GM20431 (cell line): ENCODE results near the gene NBAS.

Experiments used
- in situ Hi-C: fragments of 300-500 bp; cut with MseI, MboI; formaldehyde crosslinking; loops from one replicate; pipeline ENCODE4 v1.15.0; 2020; ENCODE audit warnings: low sequenced_read_pairs; ENCODE audit not compliant: unreplicated experiment

NBAS gene

DNA sequence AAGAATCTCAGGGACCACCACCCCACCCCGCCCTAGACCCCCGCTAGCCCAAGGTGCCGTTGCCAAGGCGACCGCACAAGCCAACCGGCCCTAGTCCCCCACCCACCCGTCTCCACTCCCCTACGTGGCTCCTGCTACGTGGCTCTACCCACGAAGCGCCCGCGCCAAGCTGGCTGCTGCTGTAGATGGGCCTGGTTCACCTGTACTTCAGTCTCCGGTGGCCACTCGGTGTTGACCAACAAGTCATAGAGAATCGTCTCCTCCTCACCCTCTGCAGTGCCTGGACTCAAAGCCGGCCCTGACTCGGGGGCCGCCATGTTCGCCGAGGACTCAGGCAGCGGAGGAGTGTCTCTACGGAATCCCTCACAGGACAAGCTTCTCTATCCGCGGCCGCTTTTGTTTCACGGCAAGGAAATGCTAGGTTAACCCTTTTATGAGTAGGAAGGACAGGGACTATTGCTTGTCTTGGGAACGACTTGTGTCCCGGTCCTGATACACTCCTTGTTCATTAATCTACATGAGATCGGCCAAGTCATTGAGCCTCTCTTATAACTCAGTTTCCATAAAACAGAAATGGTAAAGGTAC is at the start of gene NBAS:
NBAS (minus strand) TSS at position 347 of the 586 bp plus-strand sequence; CDS start at position 317, 30 bp downstream.
- in situ Hi-C loops, result no loop called here

DNA sequence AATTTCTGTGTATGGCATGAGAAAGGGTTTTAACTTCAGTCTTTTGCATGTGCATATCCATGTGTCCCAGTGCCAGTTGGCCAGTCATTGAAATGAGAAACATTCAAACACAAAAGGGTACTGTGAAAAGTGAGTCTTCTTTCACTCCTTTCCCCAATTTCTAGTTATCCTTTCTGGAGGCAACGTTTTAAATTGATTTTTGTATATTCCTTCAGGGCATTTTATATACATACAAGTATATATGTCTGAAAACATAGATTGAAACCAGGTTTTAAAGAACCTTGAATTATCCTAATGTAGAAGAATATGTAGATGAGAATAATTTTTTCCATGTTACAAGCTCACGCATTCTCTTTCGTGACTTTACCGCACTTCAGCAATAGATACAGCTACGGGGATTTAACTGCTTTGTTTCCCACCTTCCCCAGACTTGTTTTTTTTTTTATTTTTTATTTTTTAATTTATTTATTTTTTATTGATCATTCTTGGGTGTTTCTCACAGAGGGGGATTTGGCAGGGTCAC is 49.4 kb upstream of the NBAS start:
- in situ Hi-C loops, result no loop called here

DNA sequence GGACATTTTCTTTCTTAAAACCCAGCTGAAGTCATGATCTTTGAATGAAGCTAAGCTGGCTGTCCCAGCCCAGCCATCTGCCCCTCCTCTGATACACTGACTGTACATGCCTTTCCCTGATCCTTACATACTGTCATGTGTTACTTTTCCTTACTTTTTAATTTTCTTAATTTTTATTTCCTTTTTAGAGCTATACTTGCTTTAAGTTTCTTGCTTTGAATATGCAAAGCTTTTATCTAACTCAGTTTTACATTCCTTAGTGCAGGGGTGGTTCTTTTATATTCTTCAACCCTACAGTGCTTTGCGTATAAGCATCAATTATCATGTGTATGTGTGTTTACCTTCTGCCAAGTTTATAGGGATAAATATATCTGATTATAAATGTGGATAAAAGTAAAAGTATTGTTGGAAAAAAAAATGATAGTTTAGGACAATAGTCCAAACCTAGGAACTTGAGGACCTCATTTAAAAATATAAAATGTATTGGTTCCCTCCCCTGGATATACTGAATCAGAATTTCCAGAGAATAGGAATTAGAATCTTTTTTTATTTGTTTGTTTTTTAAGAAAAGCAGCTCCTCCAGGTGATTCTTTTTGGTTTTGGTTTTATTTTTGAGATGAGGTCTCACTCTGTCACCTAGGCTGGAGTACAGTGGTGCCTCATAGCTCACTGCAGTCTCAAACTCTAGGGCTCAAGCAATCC is 48.4 kb upstream of the NBAS start:
- in situ Hi-C loops, result no loop called here

DNA sequence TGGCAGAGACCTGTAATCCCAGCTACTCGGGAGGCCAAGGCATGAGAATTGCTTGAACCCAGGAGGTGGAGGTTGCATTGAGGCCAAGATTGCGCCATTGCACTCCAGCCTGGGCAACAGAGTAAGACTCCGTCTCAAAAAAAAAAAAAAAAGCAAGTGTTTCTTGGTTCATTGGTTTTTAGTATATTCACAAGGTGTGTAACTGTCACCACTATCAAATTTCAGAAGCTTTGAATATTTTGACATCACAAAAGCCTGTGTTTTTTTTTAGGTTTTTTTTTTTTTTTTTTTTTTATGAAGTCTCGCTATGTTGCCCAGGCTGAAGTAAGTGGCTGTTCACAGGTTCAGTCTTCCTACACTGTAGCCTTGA is 47.2 kb upstream of the NBAS start:
- in situ Hi-C loops, result no loop called here

GRCh38 chr2:15607709-15608391 is 46.7 kb upstream of the NBAS start:
- in situ Hi-C loops, result no loop called here

GRCh38 chr2:15606481-15607441 is 45.6 kb upstream of the NBAS start:
- in situ Hi-C loops, result no loop called here

- in situ Hi-C loops, result no loop called here
Observed at GRCh38 chr2:15605721-15606120, 44.6 kb upstream of the NBAS start.

DNA sequence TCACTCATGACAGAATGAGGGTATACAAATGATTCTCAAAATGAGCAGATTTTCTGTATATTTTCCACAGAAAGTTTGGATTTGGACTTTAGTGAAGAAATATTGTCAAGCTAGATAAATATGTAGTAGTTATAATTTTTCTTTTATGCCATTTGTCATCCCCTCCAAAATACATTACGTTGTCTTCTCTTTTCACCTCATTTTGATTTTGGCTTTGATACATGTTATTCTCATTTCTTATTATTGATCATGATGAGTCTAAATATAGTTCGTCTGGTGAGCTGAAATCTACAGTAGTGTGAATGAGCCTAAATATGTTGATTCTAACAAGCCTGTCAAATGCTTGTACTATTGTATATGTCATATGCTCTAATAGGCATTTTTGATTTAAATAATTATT is 42.8 kb upstream of the NBAS start:
- in situ Hi-C loops, result no loop called here

DNA sequence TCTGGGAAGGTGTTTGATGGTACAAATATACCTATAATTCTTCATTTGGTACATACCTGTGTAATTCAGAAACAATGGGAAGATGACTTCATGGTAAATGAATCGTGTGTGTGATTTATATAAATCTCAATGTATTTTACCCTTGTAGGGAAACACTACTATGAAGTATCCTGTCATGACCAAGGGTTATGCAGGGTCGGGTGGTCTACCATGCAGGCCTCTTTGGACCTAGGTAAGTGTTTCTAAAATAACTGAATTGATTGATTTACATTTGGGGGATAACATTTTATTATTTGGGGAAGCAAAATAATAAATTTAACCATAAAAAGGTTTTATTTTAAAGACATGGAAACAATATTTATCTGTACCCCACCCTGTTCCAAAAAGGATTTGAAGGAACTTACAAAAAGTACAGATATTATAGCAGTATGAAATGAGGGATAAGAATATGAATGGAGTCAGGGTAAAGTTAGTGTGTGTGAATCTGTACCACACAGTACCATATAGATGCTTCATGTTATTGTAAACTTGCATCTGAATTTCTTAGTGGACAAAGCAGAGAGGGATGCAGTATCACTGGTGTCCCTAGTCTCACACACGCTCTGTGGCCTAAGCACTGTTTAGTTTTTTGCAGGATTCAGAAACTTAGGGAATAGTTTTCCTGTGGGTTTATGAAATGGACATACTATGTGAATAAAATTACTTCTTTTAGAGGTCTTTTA is 42.1 kb upstream of the NBAS start:
- in situ Hi-C loops, result no loop called here

GRCh38 chr2:15602393-15602792 is 41.3 kb upstream of the NBAS start:
- in situ Hi-C loops, result no loop called here

GRCh38 chr2:15601681-15602080 is 40.5 kb upstream of the NBAS start:
- in situ Hi-C loops, result no loop called here

- in situ Hi-C loops, result no loop called here
Observed at GRCh38 chr2:15599994-15600393, 38.9 kb upstream of the NBAS start.

DNA sequence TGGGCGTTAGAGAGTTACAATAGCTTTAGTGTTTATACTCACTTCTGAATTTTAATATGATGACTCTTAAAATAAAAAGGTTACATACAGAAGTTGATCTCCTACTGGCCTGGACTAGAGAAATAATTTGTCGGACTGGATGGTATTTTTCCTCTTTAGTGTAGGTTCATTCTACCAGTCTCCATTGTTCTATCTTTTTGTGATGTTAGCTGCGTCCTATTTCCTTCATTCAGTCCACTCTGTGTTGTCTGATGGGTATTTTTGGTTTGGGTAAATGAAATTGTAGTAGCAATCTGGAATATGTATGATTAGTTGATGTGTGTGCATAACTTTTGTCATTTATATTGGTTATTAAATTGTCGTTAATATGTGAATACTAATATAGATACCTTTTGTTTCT is 35.8 kb upstream of the NBAS start:
- in situ Hi-C loops, result no loop called here

GRCh38 chr2:15596350-15596749 is 35.2 kb upstream of the NBAS start:
- in situ Hi-C loops, result no loop called here

- in situ Hi-C loops, result no loop called here
Observed at GRCh38 chr2:15595936-15596335, 34.8 kb upstream of the NBAS start.

GRCh38 chr2:15595342-15595905 is 34.3 kb upstream of the NBAS start:
- in situ Hi-C loops, result no loop called here

GRCh38 chr2:15594291-15595256 is 33.4 kb upstream of the NBAS start:
- in situ Hi-C loops, result no loop called here

- in situ Hi-C loops, result no loop called here
Observed at GRCh38 chr2:15593327-15593705, 32.2 kb upstream of the NBAS start.
